ENCODE data around the gene COMMD9. TPM values are rescaled to one million over a fixed set of nuclear protein-coding genes. Genes with fewer than 3 reads are reported as not detected.
A peak's percentile ranks its signal among the peaks of the same experiment; 100 is the strongest.

COMMD9 gene
- total RNA-seq: 54.4 and 61.0 TPM in 2 replicates

GRCh38 chr11:36289226-36289852 is at the start of gene COMMD9:
Gene COMMD9 (minus strand): TSS chr11:36289424. CDS start chr11:36289412, 12 bp downstream.
- intact Hi-C loops (cut with micrococcal nuclease): loop anchor here (1.0 kb wide), 3 partner anchors 221 to 1373 kb away; partner anchors contain the start of genes APIP, PDHX, TRAF6 and TRIM44
- ATAC-seq (ENCODE audit: low read depth) (peak; percentile 96), DNase-seq (peak; percentile 85)
- Mint-ChIP-seq H3K9me3 (no peaks in the 10 kb centered on the region), H3K4me3 (peak within 1 kb of the TSS; percentile 95), H3K36me3 (ENCODE audit: low read depth) (peaks cover 6% of the 10 kb centered on the region), H3K4me1 (peaks cover 35% of the 10 kb centered on the region), H3K27me3 (no peaks in the 10 kb centered on the region), H3K27ac (peak within 1 kb of the TSS; percentile 89)
- CTCF ChIA-PET: interaction anchor here (1.0 to 7.8 kb wide), 5 partner anchors 18 to 221 kb away, joined by 4 to 134 read pairs (median 6); partner anchors contain the start of gene TRAF6
- POLR2A ChIA-PET: interaction anchor here (1.0 to 2.5 kb wide), 3 partner anchors 198 to 221 kb away, joined by 3 to 10 read pairs (median 3); partner anchors contain the start of gene TRAF6
- TF ChIP-seq CTCF (IDR thresholded peaks at IDR 0.05): no peak

DNA sequence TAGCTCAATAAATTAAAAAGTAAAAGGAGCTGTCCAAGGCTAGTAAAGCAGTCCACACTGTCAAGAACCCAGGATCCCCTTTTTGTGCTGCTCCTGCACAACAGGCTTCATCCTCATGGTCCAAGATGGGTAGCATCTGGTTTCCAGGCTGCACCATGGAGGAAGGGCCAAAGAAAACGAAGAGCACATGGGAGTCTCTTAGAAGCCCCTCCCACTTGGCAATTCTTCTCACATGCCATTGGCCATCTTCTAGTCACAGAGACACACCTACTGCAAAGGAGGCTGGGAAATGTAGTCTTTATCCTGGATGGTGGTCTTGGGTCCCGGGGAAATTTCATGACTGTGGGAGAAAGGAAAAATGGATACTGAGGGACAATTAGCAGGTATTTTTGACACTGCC is 44.7 kb upstream of the COMMD9 start:
- CTCF ChIA-PET: no interaction called here
- H3K4me1 Mint-ChIP-seq: no peaks in the 10 kb centered on the region
- no peaks in the 10 kb centered on the region for H3K36me3 Mint-ChIP-seq (ENCODE audit: low read depth)
- intact Hi-C loops (cut with micrococcal nuclease): no loop called here
- DNase-seq (no peak), ATAC-seq (ENCODE audit: low read depth) (peak; percentile 31)
- H3K27me3 Mint-ChIP-seq: no peaks in the 10 kb centered on the region
- no peak overlapping the region for H3K27ac Mint-ChIP-seq
- no peak overlapping the region for H3K4me3 Mint-ChIP-seq
- H3K9me3 Mint-ChIP-seq: no peaks in the 10 kb centered on the region
- TF ChIP-seq CTCF (IDR thresholded peaks at IDR 0.05): no peak
- POLR2A ChIA-PET: no interaction called here

DNA sequence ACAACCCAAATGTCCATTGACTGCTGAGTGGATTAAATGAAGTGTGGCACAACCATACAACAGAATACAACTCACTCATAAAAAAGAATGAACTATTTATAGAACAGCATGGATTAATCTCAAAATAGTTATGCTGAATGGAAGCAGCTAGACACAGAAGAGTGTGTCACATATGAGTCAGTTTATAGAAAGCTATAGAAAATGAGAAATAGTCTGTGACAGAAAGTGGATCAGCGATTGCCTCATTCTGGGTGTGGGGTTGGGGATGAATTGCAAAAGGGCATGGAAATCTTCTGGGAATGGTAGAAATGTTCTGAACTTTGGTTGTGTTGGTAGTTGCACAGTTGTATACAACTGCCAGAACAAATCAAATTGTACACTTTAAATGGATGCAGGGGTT is 44.2 kb upstream of the COMMD9 start:
- Mint-ChIP-seq H3K36me3 (ENCODE audit: low read depth) (no peaks in the 10 kb centered on the region), H3K9me3 (no peaks in the 10 kb centered on the region), H3K4me1 (no peaks in the 10 kb centered on the region), H3K27ac (no peak overlapping the region), H3K4me3 (no peak overlapping the region), H3K27me3 (no peaks in the 10 kb centered on the region)
- ChIA-PET POLR2A (no interaction called here), CTCF (no interaction called here)
- ATAC-seq (ENCODE audit: low read depth): no peak
- DNase-seq: no peak
- no peak for TF ChIP-seq CTCF (IDR thresholded peaks at IDR 0.05)
- intact Hi-C loops (cut with micrococcal nuclease): no loop called here

GRCh38 chr11:36330411-36330810 is 41.2 kb upstream of the COMMD9 start:
- DNase-seq (no peak), ATAC-seq (ENCODE audit: low read depth) (no peak)
- Mint-ChIP-seq H3K4me1 (peaks cover 15% of the 10 kb centered on the region), H3K27ac (no peak overlapping the region), H3K9me3 (no peaks in the 10 kb centered on the region), H3K36me3 (ENCODE audit: low read depth) (no peaks in the 10 kb centered on the region), H3K27me3 (no peaks in the 10 kb centered on the region), H3K4me3 (no peak overlapping the region)
- intact Hi-C loops (cut with micrococcal nuclease): no loop called here
- ChIA-PET CTCF (interaction anchor here (1.4 kb wide), 1 partner anchor 162 kb away, joined by 3 read pairs; no protein-coding TSS in a partner anchor), POLR2A (no interaction called here)
- no peak for TF ChIP-seq CTCF (IDR thresholded peaks at IDR 0.05)

DNA sequence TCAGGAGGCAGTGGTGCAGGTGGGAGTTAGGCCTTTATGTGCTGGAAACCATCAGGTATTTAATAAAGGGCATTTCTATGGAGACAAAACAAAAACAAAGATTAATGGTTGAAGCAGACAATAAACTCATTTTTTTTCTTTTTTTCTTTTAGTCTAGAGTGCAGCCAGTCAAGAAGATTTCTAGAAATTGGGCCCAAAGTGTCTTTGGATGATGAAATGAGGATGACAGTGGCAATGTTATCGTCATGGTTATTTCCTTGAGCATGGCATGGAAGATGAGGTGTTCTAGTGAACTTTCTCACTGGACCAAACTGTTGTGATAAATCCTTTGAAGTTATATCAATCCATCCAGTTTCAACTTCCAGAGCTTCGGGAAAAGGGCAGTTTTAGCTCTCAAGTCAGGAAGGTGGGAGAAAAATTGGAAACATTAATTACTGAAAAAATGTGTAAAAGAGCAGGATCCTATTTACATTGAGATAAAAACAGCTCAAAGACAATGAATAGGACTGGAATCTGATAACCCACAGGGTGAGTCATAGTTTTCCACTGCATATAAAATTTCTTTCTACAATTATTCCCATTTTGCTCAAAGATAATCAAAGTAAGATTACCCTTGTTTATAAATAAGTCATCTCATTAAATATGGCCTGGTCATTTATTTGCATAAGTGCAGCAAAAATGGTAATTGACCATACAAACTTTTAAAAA is 39.9 kb upstream of the COMMD9 start:
- H3K27ac Mint-ChIP-seq: no peak overlapping the region
- no peaks in the 10 kb centered on the region for H3K27me3 Mint-ChIP-seq
- no peak for TF ChIP-seq CTCF (IDR thresholded peaks at IDR 0.05)
- intact Hi-C loops (cut with micrococcal nuclease): no loop called here
- ATAC-seq (ENCODE audit: low read depth) (no peak), DNase-seq (no peak)
- ChIA-PET POLR2A (no interaction called here), CTCF (interaction anchor here (1.4 kb wide), 1 partner anchor 164 kb away, joined by 3 read pairs; no protein-coding TSS in a partner anchor)
- no peak overlapping the region for H3K4me3 Mint-ChIP-seq
- no peaks in the 10 kb centered on the region for H3K36me3 Mint-ChIP-seq (ENCODE audit: low read depth)
- H3K4me1 Mint-ChIP-seq: peaks cover 15% of the 10 kb centered on the region
- H3K9me3 Mint-ChIP-seq: no peaks in the 10 kb centered on the region

All from activated B cell treated with CpG ODN at 0.5 μM for 24 hours (primary cell).